ENCODE measurements around the gene C3orf49.

C3orf49 gene

DNA sequence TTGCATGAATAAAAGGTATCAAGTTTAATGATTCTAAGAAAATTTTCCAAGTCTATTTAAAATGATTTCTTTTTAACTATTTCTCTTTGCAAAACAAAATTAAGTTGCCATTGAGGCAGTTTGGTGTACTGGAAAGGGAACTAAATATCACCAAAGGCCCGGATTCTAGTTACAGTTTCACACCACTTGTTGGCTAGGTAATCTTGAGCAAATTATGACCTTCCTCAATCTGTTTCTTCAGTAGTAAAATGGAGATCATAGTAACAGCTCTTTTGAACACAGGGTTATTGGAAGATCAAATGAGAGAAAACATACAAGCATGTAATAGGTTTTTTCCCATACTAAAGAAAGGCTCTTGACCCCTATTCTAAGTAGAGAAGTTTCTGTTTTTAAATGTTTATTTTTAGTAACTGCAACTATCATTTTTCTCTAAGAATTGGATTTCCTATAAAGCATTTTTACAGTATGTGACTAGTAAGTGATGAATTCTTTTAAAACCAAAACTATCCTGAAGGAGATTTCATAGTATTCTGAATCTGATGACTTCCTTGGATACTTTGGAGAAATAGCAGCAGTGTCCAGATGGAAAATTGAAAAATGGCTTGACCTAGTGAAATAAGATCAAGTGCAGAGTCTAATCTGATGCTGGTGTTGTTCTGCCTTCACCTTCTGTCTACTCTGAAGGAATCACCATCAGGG is 77.4 kb downstream of the C3orf49 start:
- DNase-seq (ENCODE audit: extremely low read depth, low read depth): no peak
- TF ChIP-seq, protein P1, sequence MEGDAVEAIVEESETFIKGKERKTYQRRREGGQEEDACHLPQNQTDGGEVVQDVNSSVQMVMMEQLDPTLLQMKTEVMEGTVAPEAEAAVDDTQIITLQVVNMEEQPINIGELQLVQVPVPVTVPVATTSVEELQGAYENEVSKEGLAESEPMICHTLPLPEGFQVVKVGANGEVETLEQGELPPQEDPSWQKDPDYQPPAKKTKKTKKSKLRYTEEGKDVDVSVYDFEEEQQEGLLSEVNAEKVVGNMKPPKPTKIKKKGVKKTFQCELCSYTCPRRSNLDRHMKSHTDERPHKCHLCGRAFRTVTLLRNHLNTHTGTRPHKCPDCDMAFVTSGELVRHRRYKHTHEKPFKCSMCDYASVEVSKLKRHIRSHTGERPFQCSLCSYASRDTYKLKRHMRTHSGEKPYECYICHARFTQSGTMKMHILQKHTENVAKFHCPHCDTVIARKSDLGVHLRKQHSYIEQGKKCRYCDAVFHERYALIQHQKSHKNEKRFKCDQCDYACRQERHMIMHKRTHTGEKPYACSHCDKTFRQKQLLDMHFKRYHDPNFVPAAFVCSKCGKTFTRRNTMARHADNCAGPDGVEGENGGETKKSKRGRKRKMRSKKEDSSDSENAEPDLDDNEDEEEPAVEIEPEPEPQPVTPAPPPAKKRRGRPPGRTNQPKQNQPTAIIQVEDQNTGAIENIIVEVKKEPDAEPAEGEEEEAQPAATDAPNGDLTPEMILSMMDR (IDR thresholded peaks at IDR 0.05; ENCODE audit: low read depth, low read length): no peak

Measured in AG09319 (cell line).